GM19468 (cell line): ENCODE measurements around the gene SLC23A2.
"Not testable (repeated sequence)": the region's sequence is repeated elsewhere in the genome, so short reads cannot be mapped to it uniquely, and the experiment has no call there.

Experiments used
- ATAC-seq: cut with Tn5 transposase; IDR thresholded peaks from one replicate; pipeline ENCODE4 v1.9.1; 2021; ENCODE audit warnings: mild to moderate bottlenecking, moderate library complexity, moderate number of reproducible peaks; ENCODE audit not compliant: unreplicated experiment; ENCODE audit errors: extremely low read depth

SLC23A2 gene

GRCh38 chr20:5001174-5002076, at the start of gene SLC23A2:
Gene SLC23A2, minus strand, starts transcription at chr20:5001510. Its CDS starts 68,948 bp downstream, at chr20:4932562.
- ATAC-seq: no peak

DNA sequence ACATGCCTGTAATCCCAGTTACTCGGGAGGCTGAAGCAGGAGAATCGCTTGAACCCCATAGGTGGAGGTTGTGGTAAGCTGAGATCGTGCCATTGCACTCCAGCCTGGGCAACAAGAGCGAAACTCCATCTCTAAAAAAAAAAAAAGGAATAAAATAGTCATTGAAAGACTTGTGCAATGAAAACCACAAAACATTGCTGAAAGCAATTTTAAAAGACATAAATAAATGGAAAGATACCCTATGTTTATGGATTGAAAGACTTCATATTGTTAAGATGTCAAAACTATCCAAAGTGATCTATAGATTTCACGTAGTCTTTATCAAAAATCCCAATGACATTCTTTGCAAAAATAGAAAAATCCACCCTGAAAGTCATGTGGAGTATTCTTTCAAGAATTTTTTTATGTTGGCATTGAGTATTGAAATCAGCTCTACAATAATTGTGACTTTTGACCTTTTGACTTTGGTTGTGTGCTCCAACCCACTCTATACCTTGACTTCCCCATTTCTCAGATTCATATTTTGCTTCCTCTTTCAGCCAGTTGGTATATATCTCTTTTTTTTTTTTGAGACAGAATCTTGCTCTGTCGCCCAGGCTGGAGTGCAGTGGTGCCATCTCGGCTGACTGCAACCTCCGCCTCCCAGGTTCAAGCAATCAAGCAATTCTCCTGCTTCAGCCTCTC, 45.5 kb upstream of the SLC23A2 start:
- ATAC-seq: no peak

DNA sequence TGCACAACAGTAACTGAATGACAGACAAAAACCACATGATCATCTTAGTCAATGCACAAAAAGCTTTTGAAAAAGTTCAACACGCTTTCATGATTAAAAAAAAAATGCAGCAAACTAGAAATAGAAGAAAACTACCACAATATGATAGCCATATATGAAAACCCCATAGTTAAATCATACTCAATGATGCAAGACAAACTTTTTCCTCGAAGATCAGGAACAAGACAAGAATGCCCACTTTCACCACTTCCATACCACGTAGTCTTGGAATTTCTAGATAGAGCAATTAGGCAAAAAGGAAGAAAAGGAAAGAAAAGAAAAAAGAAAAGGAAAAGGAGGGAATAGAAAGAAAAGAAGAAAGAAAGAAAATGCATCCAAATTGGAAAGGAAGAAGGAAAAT, 44.6 kb upstream of the SLC23A2 start:
- no peak for ATAC-seq

- ATAC-seq: no peak
These were observed 42.8 kb upstream of the SLC23A2 start for GRCh38 chr20:5044075-5044620.

DNA sequence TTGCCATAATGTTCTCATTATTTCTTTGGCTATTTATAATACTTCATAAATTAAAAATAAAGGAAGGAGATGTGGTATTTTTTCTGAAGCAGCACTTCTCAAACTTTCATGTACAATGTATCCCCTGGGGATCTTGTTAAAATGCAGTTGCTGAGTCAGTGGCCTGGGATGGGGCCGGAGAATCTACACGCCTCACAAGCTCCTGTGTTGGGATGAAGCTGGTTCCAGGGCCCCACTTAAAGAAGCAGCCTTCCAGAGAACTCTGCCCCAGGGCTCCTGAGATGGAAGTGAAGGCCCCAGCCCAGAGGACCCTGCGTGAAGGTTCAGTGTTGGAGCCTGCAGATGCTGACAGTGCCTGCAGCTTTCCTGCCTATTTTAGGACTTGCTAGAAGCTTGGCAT, 40.1 kb upstream of the SLC23A2 start:
- no peak for ATAC-seq

DNA sequence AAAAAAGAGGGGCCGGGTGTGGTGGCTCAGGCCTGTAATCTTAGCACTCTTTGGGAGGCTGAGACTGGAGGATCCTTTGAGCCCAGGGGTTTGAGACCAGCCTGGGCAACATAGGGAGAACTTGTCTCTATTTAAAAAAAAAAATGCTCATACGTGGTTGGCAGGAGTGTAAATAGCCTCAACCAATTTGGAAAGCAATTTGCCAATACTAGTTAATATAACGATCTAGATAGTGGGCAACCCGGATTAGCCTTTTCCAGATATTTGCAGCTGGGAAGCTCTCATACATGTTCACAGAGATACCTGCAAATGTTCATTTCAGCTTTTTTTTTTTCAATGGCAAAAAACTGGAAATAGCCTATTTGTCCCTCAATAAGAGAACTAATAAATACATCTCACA, 39.0 kb upstream of the SLC23A2 start:
- ATAC-seq: no peak

GRCh38 chr20:5039889-5040288, 38.6 kb upstream of the SLC23A2 start:
- no peak for ATAC-seq

DNA sequence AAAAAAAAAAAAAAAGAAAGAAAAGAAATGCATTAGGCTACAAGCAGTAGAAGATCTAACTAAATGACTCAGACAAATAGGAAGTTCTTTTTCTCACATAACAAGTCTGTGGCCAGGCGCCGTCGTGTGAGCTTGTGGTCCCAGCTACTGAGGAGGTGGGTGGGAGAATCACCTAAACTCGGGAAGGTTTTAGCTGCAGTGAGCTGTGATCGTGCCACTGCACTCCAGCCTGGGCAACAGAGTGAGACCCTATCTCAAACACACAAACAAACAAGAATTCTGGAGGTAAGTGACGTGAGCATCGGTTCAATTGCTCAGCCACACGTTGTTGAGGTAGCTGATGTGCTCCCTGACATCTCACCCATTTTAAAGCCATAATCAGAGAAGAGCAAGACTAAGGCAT, 37.9 kb upstream of the SLC23A2 start:
- ATAC-seq: no peak

- no peak for ATAC-seq
These were observed 35.5 kb upstream of the SLC23A2 start for GRCh38 chr20:5036828-5037227.

GRCh38 chr20:5035518-5035917, 34.2 kb upstream of the SLC23A2 start:
- not testable (repeated sequence) for ATAC-seq

GRCh38 chr20:5033566-5033965, 32.3 kb upstream of the SLC23A2 start:
- no peak for ATAC-seq

- not testable (repeated sequence) for ATAC-seq
These were observed 30.4 kb upstream of the SLC23A2 start for GRCh38 chr20:5031701-5032100.

DNA sequence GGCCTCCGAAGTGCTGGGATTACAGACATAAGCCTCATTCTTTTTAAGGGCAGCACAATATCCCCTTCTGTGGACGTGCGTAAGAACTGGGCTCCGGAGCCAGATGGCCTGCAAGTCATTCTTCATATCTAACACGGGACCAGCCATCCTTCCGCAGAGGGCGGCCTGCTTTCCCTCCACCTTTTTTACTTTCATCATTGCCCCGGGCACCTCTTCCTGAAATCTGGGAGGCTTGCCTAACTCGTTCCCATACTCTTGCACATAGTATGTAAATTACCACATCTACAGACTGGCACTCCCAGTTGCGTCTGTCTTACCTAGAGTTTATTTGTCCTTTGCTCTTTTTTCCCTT, 29.9 kb upstream of the SLC23A2 start:
- no peak for ATAC-seq

GRCh38 chr20:5030348-5031205, 29.3 kb upstream of the SLC23A2 start:
- ATAC-seq: no peak

DNA sequence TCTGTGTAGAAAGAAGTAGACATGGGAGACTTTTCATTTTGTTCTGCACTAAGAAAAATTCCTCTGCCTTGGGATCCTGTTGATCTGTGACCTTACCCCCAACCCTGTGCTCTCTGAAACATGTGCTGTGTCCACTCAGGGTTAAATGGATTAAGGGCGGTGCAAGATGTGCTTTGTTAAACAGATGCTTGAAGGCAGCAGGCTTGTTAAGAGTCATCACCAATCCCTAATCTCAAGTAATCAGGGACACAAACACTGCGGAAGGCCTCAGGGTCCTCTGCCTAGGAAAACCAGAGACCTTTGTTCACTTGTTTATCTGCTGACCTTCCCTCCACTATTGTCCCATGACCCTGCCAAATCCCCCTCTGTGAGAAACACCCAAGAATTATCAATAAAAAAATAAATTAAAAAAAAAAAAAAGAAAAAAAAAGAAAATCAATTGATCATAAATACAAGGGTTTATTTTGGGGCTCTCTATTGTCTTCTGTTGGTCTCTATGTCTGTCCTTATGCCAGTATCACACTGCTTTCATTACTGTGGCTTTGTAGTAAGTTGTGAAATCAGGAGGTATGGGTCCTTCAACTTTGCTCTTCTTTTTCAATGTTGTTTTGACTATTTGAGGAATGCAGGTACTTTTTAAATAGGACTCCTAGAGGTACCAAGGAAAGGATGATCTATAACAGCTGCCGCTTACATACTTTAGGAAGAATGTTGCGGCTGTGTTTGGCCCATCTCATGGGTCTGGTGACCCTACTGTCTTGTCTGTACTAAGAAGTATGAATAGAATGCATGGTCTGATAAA, 27.1 kb upstream of the SLC23A2 start:
- ATAC-seq: not testable (repeated sequence)

GRCh38 chr20:5024982-5025381, 23.7 kb upstream of the SLC23A2 start:
- no peak for ATAC-seq

DNA sequence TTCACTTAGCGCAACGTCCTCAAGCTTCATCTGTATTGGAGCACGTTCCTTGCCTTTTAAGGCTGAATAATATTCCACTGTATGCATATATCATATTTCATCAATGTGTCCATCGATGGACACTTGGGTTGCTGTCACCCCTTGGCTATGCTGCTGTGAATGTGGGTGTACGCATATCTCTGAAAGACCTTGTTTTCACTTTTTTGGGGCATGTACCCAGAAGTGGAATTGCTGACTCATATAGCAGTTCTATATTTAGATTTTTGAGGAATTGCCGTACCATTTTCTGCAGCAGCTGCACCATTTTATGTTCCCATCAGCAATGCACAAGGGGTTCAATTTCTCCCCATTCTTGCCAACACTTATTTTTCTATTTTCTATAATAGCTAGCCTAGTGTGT, 22.8 kb upstream of the SLC23A2 start:
- no peak for ATAC-seq

- ATAC-seq: not testable (repeated sequence)
These were observed 21.9 kb upstream of the SLC23A2 start for GRCh38 chr20:5023171-5023570.

DNA sequence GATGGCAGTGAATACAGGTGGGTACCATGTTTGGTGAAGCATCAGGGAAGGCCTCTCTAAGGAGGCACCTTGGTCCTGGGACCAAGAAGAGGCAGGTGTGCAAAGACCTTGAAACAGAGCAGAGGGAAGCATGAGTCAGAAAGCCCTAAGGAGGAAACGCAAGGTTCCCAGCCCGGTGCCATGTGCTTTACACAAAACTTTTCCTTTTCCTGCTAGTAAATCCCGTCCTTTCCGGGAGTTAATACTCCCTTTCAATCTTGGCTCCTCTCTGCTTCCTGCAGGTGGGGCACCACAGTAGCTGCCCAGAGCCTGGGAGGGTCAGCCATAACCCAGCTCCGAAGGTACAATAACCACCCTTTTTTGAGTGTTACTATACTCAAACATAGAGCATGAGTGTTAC, 19.4 kb upstream of the SLC23A2 start:
- no peak for ATAC-seq
